Anterior cingulate cortex (tissue), 58 donors: ENCODE data around the gene PCK2.

Experiments
- DNase-seq, 58 donors: peaks; one replicate each; lab custom pipeline; 2025; lab: John Stamatoyannopoulos, UW

The PCK2 gene

DNA sequence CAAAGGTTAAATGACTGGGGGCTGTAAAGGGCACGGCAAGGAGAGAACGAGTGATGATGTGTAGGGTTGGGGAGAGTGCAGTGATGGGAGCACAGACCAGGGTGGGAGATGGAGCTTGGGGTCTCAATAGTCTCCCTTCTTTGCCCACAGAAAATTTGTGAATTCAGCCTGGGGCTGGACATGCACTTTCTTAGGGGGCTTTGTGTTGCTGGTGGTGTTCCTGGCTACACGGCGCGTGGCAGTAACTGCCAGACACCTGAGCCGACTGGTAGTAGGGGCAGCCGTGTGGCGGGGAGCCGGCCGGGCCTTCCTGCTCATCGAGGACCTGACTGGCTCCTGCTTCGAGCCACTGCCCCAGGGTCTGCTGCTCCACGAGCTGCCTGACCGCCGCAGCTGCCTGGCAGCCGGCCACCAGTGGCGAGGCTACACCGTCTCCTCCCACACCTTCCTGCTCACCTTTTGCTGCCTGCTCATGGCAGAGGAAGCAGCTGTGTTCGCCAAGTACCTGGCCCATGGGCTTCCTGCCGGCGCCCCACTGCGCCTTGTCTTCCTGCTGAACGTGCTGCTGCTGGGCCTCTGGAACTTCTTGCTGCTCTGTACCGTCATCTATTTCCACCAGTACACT, 38.1 kb downstream of the PCK2 start:
- no peak for DNase-seq

DNA sequence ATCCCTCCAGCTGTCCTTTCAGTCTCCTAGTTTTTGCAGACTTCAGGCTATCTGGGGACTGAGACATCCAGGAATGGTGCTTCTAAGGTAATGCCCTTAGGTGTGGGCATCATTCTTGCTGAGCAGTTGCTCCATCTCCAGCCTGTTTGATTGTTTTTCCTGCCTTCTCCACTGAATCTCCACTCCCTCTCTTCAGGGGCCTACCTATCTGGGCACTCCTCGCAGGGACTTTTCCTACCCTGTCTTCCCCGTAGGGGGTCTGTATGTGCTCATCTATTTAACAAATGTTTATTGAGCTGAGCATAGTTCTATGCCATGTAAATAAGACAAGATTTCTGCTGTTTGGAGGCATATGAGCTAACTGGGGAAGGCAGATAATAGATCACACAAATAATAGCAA, 38.9 kb downstream of the PCK2 start:
- DNase-seq, result no peak

DNA sequence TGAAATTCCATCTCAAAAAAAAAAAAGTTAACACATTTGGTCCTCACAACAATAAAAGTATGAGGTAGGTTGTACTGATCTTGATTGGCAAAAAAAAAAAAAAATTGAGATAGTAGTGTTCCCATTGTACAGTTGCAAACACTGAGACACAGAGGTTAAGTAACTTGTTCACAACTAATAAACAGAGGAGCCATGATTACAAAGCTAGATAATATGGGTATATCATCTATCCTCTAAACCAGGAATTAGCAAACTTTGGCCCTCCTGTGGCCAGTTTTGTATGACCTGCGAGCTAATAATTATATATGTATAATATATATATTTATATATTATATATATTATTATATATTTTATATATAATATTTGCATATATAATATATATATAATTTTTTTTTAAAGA, 39.6 kb downstream of the PCK2 start:
- DNase-seq, result no peak

DNA sequence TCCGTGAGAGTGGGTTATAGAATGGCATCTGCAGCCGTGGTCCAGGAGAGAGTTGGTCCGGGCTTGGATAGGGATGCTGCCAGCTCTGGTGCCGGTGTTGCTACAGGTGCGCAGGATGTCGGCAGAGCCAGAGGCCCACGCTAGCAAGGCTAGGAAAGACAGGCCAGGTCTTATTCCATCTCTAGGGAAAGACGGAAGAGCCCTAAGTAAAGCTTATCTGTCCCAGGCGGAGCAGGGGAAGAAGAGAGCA, 41.4 kb downstream of the PCK2 start:
- no peak for DNase-seq

DNA sequence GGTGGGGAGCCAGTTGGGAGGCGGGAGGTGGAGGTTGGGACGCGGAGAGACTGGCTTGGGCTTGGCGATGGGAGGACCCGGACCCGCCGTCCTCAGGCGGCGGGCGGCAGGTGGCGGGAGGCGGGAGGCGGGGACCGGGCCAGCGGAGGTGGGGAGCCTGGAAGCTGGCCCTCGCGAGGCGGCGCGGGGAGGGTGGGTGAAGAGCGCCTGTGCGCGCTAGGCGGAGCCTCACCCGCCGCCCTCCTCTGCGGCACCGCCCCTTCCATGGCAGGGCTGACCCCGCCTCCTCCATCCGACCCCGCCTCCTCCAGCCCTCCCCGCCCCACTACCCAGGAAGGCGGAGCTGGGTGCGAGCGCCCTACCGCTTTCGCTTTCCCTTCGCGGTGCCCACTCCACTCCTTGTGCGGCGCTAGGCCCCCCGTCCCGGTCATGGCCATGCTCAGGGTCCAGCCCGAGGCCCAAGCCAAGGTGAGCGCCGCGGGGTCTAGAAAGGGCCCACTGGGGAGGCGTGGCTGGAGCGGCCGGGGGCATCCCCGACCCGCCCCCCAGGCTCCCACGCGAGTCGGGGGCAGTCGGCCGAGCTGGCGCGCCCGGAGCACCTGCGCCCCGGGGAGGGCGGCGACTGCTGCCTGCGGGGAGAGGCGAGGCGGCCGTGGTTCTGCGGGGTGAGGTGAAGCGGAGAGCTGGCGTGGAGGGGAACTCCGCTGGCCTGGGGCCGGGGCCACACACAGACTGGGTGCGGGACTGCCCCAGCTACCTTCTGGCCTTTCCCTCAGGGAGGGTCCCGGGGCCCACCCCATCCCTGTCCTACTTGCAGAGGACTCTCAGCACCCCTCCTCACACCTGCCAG, 41.9 kb downstream of the PCK2 start, which contains the start of gene PSME1:
Gene PSME1 (plus strand): TSS at position 361 of the 850 bp plus-strand sequence. CDS start 69 bp downstream, at position 430.
- peak; percentile 32 to 96 (median 88) for DNase-seq

DNA sequence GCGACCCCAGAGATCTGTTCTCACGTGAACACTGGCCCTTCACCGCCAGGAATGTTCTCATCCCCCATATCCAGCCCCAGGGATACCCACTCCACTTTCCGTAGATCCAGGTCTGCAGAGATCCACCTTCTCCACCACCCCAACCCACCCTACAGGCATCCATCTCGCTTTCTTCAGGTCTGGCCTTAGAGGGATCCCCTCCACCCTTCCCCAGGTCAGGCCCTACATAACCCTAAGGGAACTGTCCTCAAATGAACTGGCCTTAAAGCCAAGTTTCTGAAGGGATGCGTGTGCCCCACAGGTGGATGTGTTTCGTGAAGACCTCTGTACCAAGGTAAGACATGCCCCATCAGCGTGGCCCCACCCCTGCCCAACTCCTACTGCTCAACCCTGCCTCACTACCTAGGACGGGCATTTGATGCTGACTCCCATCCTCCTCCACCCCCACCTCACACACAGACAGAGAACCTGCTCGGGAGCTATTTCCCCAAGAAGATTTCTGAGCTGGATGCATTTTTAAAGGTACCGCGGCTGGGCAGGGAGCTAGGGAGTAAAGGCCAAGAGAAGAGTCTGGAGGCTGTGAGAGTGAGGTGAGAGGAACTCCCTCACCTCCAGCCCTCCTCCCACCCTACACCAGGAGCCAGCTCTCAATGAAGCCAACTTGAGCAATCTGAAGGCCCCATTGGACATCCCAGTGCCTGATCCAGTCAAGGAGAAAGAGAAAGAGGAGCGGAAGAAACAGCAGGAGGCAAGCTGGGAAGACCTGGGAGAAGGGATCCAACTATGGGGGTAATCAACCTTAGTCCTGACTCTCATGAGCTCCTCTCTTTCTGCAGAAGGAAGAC, 42.8 kb downstream of the PCK2 start:
- no peak for DNase-seq

DNA sequence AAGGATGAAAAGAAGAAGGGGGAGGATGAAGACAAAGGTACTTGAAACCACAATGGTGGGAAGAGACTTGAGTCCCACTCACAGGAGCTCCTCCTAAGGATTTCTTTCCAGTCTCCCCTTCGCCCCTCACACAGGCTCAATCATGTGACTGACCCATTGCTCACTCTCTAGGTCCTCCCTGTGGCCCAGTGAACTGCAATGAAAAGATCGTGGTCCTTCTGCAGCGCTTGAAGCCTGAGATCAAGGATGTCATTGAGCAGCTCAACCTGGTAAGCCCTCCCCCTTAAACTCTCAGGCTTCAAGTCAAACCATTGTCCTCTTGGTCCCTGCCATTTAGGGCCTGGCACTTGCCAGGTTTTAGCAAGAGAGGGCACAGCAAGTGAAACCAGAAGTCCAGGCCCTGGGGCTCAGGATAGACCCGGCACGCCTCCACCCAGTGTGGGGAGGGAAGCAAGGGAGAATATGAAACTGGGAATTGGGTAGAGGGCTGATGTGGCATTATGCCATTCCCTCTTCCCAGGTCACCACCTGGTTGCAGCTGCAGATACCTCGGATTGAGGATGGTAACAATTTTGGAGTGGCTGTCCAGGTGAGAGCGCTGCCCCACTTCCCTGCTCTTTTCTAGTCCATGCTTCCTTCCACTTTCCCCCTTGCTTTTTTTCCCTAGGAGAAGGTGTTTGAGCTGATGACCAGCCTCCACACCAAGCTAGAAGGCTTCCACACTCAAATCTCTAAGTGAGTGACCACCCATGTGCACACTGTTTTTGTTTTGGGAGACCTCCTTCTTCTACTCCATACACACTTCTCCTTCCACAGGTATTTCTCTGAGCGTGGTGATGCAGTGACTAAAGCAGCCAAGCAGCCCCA, 43.7 kb downstream of the PCK2 start:
- no peak for DNase-seq

DNA sequence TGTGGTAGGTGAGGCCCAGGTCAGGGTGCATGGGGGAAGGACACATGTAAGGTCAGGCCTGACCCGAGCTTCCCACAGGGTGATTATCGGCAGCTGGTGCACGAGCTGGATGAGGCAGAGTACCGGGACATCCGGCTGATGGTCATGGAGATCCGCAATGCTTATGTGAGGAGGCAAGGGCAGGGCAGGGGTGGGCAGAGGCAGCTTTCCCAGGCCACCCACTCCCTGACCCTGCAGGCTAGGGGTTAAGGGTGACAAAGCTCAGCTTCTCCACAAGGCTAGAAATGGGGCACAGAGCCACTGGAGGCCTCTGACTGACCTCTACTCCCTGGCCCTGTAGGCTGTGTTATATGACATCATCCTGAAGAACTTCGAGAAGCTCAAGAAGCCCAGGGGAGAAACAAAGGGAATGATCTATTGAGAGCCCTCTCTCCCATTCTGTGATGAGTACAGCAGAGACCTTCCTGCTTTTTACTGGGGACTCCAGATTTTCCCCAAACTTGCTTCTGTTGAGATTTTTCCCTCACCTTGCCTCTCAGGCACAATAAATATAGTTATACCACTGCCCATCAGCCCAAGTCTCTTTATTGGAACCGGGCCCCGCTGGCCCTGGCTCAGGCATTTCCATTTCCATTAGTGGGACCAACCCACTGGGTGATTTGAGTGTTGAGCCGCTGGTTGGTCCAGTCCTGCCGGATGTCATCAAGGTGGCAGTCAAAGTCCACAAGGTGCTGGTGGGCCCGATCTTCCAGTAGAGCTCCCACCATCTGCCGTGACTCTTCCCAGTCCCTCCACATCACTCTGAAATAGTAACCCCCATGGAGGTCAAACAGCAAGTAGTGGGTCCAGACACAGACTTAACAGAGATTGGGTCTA, 44.5 kb downstream of the PCK2 start:
- no peak for DNase-seq

DNA sequence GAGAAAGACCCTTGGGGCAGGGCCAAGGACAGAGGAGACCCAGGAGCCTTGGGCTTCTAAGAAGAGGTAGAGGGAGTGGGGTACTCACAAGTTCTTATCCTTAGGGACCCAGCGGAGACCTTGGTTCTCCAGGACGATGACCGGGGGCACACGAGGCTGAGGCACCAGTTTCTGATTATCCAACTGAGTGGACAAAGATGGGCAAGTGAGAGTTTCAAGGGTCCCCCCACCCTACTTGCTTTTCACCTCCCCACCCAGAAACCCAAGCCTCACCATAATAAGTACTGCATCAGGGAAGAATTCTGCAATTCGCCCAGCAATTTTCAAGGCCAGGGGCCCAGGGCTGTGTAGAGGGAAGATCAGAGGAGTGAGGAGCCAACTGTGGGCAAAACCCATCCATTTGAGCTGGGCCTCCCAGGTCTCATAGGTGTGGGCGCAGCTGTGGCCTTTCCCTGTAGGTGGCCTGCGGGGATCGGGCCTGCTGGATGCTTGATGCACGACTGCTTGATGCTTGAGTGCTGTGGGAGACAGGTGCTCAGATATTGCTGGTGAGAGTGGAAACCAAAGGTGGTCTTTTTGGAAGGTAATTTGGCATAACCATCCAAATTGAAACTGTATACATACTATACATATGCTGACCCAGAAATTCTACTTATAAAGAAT, 45.3 kb downstream of the PCK2 start:
- DNase-seq, result no peak

DNA sequence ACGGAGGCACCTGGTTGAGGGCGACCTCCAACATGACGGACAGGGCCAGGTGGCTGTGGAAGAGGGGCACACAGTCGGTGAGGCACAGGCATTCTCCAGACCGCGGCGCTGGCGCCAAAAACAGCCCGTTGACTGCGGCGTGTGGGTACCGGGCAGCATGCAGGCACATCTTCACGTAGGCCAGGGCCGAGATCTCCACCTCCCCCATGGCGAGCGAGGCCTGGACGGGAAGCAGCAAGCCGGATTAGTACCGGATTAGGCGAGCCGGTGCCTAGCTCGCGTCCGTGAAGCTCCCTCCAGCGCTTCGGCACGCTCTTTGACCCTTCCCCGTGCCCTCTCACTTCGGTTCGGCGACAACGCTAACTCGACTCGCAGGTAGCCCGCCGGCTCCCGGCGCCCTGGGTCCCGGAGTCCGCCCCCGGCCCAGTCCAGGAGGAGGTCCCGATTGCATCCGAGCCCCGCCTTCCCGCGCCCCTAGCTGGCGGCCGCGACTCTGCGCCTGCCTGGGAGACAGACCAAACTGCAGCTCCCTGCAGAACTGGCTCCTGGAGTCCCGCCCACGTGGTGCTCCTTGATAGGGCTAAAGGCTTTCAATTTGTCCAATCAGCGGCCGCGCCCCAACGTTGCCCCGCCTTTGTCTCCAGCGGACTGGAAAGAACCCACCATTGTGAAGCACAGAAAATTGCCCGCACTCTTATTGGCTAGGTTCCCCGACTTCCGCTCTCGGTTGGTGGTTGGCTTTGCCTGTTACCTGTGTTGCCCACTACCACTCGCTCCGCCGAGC, 47.2 kb downstream of the PCK2 start, which contains the start of gene EMC9:
Gene EMC9 (minus strand): TSS at position 495 of the 784 bp plus-strand sequence. CDS start 287 bp downstream, at position 208.
- peak; percentile 85 to 100 (median 99) for DNase-seq

DNA sequence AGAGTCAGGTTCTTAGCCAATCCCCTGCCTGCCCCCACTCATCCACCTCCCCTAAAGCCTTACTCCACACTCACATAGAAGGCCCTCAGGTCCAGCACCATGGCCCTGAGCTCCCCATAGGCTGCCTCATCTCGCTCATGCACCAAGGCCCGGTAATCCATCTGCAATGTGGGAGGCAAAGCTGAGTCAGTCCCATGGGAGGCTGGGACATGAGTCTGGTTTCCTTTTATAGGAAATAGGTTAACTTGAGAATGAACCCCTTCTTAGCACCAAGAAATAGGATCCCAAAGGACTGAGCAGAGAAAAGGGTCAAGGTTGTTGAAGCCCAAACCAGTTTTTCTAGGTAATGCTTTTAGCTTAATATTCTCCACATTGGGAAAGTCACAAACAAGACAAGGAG, 49.4 kb downstream of the PCK2 start:
- DNase-seq, result no peak

DNA sequence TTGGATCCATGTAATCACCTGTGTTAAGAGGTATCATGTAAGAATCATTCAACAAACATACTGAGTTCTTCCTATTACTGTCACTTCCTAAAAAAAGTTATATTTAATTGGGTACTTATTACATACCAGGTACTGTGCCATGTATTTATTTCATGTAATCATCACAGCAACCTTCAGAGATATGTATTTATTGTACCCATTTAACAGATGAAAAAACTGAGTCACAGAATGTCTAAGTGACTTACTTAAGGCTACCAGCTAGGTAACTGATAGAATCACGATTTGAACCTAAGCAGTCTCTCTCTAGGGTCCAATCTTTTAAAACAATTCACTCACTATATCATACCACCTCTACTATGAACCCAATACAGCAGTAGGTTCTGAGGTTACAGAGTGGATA, 50.3 kb downstream of the PCK2 start:
- no peak for DNase-seq

DNA sequence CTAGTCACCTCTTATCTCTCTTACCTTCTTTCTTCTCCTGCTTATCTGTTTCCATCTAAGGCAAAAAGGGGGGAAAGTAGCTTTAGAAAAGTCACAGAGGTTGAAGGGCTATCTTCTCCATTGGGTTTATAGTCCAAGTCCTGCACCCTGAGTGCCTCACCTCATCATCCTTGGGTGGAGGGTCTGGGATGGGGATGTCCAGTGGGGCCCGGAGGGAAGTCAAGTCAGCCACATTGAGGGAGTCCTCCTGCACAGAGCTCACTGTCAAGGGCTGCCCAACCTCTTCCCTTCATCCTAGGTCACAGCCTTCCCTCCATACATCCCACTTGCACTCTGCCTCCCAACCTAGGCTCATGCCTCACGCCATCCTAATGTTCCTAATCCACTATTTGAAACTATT, 51.1 kb downstream of the PCK2 start:
- DNase-seq, result no peak

DNA sequence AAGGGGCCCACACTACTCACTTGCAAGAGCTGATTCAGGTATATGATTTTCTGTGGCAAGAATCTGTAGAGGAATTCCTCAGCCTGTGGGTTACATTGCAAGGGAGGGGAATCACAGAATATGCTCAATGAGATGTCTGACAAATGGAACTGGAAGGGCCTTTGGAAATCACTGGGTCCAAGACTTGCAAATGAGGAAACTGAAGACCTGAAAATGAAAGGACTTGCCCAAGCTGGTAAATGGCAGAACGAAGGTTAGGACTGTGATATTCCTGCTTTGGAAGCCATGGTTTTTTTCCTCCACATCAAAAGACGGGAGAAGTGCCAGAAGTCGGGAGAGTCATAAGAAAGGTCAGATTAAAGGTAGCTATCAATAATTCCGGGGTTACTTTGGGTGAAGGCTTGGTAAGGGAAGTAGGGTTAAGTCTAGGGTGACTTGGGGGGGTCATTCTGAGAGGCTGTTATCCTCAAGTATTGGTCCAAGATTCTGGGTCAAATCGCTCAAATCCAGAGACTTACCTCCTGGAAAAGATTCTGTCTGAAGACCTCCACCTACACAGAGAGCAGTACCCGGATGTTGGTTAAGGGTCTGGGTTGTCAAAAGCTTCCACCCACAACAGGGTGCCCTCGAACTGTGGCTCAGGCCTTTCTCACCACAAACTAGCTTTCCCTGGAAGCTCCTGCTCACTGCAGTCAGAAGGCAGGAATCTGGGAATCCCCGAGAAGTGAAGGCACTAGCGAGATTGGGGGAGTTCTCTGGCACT, 51.8 kb downstream of the PCK2 start:
- no peak for DNase-seq

DNA sequence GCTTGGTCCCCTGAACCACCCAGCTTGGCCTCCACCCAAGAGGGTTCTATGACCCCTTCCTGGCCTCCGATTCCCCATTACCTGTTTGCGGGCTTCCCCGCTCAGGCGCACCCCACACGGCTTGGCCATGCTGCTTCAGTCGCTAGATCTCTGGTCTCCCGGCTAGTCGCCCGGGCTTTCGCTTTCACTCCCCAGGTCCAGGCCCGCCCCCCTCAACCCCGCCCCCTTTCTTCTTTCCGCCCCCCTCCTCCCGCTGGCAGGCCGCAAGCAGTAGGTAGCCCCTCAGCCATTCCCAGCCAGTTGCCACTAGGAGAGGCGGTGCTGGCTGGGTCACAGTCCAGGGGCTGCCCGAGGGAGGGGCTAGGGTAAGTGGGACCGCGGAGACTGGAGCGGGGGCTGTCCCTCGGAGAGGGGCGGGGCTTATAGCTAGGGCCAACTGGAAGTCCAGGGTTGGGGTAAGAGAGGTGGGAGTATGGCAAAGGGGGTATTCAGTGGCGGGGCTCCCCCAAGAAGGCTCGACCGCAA, 52.4 kb downstream of the PCK2 start, which contains the start of gene PSME2:
Gene PSME2 (minus strand): TSS at position 158 of the 525 bp plus-strand sequence. CDS start 29 bp downstream, at position 129.
- peak in 57 of 58 donors; percentile 57 to 91 (median 83) for DNase-seq

DNA sequence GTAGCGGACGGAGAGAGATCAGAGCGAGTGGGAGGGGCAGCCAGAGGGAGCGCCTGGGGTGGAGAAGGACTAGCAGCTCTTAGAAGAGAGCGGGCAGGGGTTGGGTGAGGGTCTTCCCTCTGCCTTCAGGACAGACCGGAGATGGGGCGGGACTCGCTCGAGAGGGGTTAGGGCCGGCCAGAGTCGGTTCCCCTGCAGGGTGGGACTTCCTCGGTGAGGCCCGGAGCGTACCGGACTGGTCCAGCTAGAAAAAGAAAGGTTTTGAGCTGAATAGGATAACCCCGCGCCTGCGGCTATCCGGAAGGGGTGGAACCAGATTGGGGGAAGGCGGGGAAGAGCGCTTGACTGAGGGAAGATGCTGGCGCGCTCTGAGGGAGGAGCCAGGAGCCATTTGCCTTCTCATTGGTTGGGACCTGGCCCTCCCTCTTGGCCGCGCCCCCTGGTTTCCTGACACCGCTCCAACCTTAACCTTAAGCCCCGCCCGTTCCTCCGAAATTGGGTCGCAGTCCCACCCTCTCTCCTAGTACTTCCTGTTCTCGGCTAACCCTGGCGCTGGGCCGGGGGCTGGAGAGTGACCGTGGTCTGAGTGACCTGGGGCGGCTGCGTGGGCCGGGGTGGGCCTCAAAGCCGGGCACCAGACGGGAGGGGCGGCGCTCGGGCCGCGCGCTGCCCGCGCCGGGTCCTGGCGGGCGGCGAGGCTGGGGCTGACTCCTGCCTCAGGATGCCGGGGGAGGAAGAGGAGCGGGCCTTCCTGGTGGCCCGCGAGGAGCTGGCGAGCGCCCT, 53.1 kb downstream of the PCK2 start, which contains the start of gene RNF31:
Gene RNF31 (plus strand): TSS at position 521 of the 783 bp plus-strand sequence. CDS start 201 bp downstream, at position 722.
- DNase-seq, result peak; percentile 73 to 98 (median 96)
